Left renal pelvis (tissue), 4 donors: ENCODE results near the gene FAM53A. TPM values are rescaled to one million over a fixed set of nuclear protein-coding genes. Genes with fewer than 3 reads are reported as not detected.
"Not testable (repeated sequence)": the region's sequence is repeated elsewhere in the genome, so short reads cannot be mapped to it uniquely, and the experiment has no call there.

Experiments
- DNase-seq, 4 donors: peaks; one replicate each; pipeline ENCODE4 v3.0.0-alpha.2; 2013; ENCODE audit warnings: low read depth in 4 of 4, low spot score in 3 of 4
- polyA plus RNA-seq, 4 donors: library from polyadenylated mRNA; unstranded; fragments of 120-200 nt; gene quantifications; one replicate each; pipeline ENCODE4 v1.2.1, GENCODE V29; 2013; ENCODE audit not compliant: insufficient read length in 4 of 4

FAM53A gene
- polyA plus RNA-seq, 4 donors = 0.85 to 2.6 (median 1.5) TPM

DNA sequence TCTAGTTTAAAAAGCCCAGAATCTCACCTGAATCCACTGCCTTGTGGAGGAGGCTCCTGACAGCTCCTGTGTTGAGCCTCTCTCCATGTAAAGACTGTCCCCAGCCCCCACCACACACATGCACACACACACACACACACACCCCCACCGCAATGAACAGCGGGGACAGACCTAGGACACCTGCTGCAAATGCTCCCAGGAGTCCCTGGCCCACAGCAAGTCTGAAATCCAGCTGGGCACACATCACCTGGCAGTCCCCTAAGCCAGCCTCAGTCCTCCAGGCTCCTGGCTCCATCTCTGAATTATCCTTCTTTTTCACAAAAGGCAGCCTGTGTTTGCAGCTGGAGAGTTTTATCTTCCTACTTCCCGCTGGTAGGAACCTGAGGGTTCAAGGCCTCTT is 6.6 kb upstream of the FAM53A start:
- DNase-seq = no peak

DNA sequence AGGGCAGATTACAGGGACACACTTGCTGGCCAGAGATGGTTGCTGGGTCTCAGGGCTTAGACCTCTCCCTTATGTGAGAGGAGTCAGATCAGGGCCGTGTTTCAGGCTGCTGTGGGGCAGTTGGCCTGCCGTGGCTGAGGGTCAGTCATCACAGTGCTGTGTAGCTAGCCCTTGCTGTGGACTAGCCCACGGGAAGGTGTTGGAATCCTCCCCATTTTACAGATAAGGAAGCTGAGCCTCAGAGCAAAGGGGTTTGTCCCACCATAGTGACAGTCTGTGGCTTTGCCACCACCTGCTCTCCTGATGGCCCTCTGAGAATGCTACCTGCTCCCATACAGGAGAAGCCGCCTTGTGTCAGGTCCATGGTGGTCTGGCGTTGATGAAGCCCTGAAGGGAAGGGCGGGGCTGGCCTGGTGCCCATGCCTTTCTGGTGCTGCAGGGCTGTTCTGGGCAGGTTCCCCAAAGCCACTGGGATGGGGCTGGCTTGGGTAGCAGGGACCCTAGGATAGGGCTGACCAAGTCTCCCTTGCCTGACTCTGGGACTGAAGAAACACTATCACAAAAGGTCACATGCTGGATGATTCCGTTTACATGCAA is 2.4 kb upstream of the FAM53A start:
- no peak for DNase-seq

- DNase-seq = peak in 1 of 4 donors; percentile 51
Measured at GRCh38 chr4:1685235-1686150, 1.4 kb upstream of the FAM53A start.

GRCh38 chr4:1684506-1685234 is 557 bp upstream of the FAM53A start:
- DNase-seq = no peak

- peak in 1 of 4 donors; percentile 12 for DNase-seq
Measured at GRCh38 chr4:1683261-1683735, 815 bp downstream of the FAM53A start.

- DNase-seq = no peak
Measured at GRCh38 chr4:1682860-1683259, 1.3 kb downstream of the FAM53A start.

GRCh38 chr4:1678244-1678643 is 5.9 kb downstream of the FAM53A start:
- no peak for DNase-seq

GRCh38 chr4:1676605-1677525 is 7.2 kb downstream of the FAM53A start:
- no peak for DNase-seq

- no peak for DNase-seq
Measured at GRCh38 chr4:1675802-1676137, 8.3 kb downstream of the FAM53A start.

- DNase-seq = no peak
Measured at GRCh38 chr4:1675136-1675801, 8.8 kb downstream of the FAM53A start.

DNA sequence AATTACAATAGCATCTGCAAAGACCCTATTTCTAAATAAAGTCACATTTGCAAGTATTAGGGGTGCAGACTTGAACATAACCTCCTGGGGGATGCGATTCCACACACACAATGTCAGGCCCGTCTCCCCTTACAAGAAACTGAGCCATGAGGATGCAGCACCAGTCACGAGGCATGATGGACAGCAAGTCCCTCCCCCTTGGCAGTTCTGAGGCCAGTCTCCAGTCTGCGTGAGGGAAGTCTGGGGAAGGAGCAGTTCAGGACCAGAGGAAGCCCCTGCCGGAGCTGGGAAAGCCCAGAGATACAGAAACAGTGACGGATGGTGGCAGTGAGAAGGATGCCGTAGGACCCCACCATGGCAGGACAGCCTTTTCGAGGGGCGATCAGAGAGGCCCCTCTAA is 9.4 kb downstream of the FAM53A start:
- DNase-seq = no peak

DNA sequence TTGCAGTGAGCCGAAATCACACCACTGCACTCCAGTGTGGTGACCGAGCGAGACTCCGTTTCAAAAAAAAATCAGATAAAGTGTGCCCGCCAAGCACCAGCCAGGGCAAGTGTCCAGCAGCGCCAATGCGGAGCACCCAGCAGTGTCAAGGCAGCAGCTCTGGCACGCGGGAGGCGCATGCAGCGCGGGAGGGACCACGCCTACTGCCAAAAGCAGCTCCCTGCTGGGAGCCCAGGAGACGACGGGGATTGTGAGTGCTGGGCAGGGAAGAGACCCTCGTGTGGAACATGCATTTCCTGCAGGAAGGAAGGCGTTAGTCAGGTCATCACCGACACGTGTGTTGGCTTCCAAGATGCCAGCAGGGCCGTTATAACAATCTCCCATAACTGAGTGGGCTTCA is 10.4 kb downstream of the FAM53A start:
- no peak for DNase-seq

DNA sequence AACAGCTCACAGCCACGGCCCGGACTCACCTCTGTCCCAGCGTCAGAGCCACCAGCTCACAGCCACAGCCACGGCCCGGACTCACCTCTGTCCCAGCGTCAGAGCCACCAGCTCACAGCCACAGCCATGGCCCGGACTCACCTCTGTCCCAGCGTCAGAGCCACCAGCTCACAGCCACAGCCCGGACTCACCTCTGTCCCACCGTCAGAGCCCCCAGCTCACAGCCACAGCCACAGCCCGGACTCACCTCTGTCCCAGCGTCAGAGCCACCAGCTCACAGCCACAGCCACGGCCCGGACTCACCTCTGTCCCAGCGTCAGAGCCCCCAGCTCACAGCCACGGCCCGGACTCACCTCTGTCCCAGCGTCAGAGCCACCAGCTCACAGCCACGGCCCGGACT is 13.1 kb downstream of the FAM53A start:
- not testable (repeated sequence) for DNase-seq

DNA sequence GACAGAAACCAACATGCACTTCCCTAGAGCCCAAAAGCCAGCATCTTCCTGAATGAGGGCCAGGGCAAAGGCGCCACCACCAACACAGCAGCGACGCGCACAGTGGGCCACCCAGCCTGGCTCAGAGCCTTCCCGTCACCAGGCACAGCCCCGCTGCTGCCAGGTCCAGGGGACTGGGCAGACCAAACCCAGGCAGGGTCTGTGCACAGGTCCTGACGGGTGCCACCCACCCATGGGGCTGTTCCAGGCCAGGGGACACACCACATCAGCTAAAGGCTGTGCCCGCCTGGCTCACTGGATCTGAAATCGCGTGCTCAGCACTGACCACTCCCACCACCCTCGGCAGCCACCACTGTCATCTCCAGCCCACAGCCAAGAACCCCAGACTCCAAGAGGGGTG is 13.8 kb downstream of the FAM53A start:
- no peak for DNase-seq

- no peak for DNase-seq
Measured at GRCh38 chr4:1669850-1670249, 14.3 kb downstream of the FAM53A start.

DNA sequence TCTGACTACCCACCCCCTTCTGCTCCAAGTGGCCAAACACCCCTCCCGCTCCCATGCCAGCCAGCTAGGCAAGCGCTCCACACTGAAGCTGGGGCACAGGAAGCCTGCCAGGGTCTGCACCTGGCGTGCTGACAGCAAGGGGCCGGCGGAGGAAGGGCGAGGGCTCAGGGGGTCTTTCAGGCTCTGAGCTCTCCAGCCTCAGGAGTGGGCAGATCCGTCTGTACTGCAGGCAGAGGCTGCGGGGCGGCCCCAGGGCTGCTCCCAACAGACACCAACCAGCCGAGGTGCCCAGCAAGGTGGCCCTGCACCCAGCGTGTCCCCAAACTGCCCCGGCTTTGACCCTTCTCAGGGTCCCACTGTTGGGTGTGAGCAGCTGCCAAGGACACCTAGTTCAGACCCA is 14.8 kb downstream of the FAM53A start:
- DNase-seq = no peak

- no peak for DNase-seq
Measured at GRCh38 chr4:1668488-1668840, 15.6 kb downstream of the FAM53A start.

DNA sequence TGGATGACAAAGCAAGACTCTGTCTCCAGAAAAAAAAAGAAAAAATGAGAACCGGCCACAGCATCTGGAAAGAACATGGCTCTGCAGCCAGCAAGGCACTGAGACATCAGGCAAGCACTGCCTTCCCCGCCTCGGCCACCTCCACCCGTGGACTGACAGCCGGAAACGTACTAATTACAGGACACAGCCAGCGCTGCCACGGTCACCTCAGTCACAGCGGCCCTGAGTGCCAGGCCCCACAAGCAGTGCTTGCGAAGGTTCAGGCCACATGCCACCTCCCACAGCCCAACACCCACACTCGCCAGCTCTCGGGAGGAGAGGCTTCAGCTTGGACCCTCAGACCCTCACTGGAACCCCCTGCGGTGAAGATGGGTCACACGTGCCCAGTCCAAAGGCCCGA is 16.8 kb downstream of the FAM53A start:
- DNase-seq = no peak

DNA sequence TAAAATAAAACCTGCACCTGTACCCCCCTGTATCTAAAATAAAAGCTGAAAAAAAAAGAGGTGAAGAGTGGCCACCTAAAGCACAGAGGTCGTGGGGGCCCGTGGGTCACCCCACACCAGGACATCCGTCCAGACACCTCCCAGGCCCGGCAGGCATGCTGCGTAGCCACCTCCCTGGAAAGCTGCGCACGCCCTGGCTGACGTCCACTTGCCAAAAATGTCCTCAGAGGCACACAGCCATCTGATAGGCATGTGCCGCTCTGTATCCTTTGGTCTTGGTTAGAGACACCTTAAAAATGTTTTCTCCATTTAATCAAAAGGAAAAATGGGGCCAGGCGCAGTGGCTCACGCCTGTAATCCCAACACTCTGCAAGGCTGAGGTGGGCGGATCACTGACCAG is 17.7 kb downstream of the FAM53A start:
- no peak for DNase-seq

- no peak for DNase-seq
Measured at GRCh38 chr4:1664141-1664540, 20.0 kb downstream of the FAM53A start.
